Memory B cell (primary cell): ENCODE results near the gene COL23A1.

Source experiments
- ATAC-seq: fragments of 150-1000 bp; cut with Tn5 transposase; 2 replicates; pipeline ENCODE4 v1.10.0; 2021; ENCODE audit warnings: low read depth, mild to moderate bottlenecking, moderate library complexity
- DNase-seq, 2 donors: peaks; one replicate each; pipeline ENCODE4 v3.0.0; 2022; ENCODE audit warnings: low spot score in 2 of 2
- H3K27ac Mint-ChIP-seq: one replicate; pipeline ENCODE4 v1.8.0; 2022; ENCODE audit warnings: mild to moderate bottlenecking, moderate library complexity, mixed read lengths
- H3K27me3 Mint-ChIP-seq: one replicate; pipeline ENCODE4 v1.8.0; 2022; ENCODE audit warnings: mixed read lengths
- H3K36me3 Mint-ChIP-seq: one replicate; pipeline ENCODE4 v1.8.0; 2022; ENCODE audit warnings: mild to moderate bottlenecking, mixed read lengths
- H3K4me1 Mint-ChIP-seq: one replicate; pipeline ENCODE4 v1.8.0; 2022; ENCODE audit warnings: mixed read lengths
- H3K4me3 Mint-ChIP-seq: one replicate; pipeline ENCODE4 v1.8.0; 2022; ENCODE audit warnings: mild to moderate bottlenecking, moderate library complexity, mixed read lengths
- H3K9me3 Mint-ChIP-seq: one replicate; pipeline ENCODE4 v1.8.0; 2022; ENCODE audit warnings: mixed read lengths

Gene COL23A1

DNA sequence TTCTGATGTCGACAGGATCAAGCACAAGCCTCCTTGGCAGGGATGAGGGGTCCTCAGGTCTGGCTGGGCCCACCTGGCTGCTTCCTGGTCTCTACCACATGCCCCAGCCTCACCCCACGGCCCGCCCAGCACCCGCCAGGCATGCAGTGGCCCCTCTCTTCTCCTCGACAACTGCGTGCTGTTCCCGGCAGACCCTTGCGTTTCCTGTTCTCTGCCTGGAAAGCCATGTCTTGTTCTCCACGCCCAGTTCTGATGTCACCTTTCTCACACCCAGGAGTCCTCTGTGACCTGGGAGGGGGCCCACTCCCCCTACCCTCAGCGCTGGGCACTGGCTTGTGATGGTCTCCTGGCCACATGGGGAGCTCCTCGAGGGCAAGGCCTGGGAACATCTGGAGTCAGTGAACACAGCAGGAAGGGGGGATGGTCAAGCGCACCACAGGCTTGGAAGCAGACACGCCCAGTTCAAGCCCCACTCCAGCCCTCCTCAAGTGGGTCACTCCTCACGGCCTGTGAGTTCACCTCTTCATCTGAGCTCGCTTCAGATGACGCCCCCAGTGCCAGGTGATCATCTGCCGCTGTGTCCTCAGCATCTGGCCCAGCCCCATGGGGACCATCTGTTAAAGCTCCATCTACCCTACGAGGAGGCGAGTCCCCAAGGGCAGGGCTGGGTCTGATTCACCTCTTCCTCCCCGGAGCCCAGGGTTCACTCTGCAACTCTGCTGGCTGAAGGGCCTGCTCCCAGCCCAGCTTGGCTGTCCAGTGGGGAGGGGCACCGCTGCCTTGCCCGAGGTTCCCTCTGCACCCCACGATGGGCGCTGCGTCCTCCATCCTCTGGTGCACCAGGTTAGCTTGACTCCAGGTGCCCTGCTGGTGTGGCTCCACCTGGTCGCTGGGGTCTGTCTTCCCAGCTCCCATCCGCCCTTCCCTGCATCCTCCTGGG, 224.4 kb downstream of the COL23A1 start:
- Mint-ChIP-seq H3K27me3 (peaks cover 23% of the 10 kb centered on the region), H3K27ac (no peak overlapping the region), H3K9me3 (peaks cover 5% of the 10 kb centered on the region), H3K4me1 (no peaks in the 10 kb centered on the region), H3K36me3 (no peaks in the 10 kb centered on the region), H3K4me3 (no peak overlapping the region)
- ATAC-seq: no peak
- DNase-seq: no peak

DNA sequence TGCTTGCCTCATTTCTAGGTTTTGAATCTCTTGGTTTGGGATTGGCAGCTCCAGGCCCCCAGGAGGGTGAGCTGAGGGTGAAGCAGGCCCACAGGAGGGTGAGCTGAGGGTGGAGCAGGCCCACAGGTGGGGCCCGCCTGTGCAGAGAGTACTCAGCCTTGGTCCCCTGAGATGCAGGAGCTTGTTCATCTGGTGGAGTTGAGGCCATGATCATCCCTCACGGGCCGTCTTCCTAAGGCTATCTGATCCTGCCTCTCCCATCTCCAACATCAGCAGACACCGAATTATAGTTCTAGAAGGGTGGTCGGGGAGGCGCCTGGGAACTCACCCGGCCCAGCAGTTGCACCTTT, 225.9 kb downstream of the COL23A1 start:
- Mint-ChIP-seq H3K27me3 (peaks cover 21% of the 10 kb centered on the region), H3K27ac (no peak overlapping the region), H3K36me3 (no peaks in the 10 kb centered on the region), H3K4me3 (no peak overlapping the region), H3K9me3 (no peaks in the 10 kb centered on the region), H3K4me1 (no peaks in the 10 kb centered on the region)
- DNase-seq: no peak
- ATAC-seq: no peak

DNA sequence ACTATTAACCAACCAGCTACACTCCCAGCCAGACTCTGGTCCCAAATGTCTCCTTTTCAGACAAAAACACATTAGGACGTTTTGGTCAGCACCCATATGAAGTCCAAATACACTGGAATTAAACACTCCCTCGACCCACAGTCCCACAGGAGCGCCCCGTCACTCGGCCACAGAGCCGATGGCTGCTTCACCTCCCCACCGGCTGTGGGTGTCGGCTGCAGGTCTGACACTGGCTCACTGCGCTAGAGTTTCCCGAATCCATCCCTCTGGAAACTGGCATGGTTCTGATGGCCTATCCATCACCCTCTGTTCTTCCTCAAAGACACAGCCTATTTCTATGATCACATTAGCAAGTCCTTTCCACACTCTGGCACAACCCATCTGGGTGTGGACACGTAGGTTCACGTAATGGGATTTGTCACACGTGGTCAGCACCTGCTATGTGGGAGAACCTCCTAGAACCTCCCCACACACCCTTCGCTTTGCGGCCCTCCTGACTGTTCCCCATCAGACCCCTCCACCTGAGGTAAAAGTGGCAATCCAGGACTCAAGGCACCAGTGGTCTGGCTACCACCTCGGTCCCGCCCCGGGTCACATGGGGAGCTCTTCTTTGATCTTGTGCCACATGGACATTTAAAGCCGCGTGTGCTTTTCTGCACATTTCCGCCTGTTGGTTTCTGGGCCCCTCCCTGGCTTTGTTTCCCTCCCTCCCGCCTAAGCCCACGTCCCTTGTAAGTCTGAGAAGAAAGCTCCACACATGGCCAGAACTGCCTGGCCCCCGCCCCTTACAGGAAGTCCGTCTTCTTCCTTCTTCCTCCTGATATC, 226.5 kb downstream of the COL23A1 start:
- DNase-seq: no peak
- H3K9me3 Mint-ChIP-seq: no peaks in the 10 kb centered on the region
- H3K36me3 Mint-ChIP-seq: no peaks in the 10 kb centered on the region
- no peak for ATAC-seq
- H3K4me1 Mint-ChIP-seq: no peaks in the 10 kb centered on the region
- H3K27ac Mint-ChIP-seq: no peak overlapping the region
- no peak overlapping the region for H3K4me3 Mint-ChIP-seq
- peaks cover 21% of the 10 kb centered on the region for H3K27me3 Mint-ChIP-seq

DNA sequence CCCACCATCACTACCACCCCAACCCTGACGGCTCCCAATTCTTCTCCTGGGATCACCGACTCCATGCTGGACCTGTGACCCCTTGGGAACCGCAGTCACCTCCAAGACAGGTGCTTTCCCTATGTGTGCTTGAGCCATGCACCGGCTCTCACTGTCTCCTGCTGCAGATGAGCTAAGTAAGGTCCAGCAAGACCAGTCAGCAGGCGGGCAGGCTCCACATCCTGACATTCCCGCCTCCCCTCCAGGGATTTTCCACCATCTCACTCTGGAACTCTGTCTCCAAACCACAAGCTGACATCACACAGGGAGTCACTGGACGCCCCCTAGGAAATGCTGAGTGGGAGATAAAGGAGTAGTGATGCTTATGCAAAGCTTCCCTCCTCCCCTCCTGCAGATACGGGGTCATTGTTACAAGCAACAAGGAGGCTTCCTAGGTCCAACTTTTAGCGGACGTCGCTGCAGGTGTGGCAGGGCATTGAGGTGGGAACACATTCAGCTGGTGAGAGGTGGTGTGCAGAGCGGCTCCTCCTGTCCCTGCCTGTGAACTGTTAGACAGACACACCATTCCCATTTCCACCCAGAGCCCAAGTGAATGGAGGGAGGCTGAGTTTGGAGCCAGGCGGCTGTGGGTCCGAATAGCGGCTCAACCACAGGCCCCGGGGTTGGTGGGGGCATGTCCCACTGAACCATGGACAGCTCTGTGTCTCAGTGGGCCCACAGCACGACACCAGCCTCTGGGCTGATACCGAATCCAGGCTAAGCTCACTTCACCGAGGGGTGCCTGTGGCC, 228.3 kb downstream of the COL23A1 start:
- Mint-ChIP-seq H3K36me3 (no peaks in the 10 kb centered on the region), H3K9me3 (no peaks in the 10 kb centered on the region), H3K27ac (no peak overlapping the region), H3K4me3 (no peak overlapping the region), H3K4me1 (peaks cover 10% of the 10 kb centered on the region), H3K27me3 (peaks cover 18% of the 10 kb centered on the region)
- DNase-seq (no peak), ATAC-seq (no peak)

DNA sequence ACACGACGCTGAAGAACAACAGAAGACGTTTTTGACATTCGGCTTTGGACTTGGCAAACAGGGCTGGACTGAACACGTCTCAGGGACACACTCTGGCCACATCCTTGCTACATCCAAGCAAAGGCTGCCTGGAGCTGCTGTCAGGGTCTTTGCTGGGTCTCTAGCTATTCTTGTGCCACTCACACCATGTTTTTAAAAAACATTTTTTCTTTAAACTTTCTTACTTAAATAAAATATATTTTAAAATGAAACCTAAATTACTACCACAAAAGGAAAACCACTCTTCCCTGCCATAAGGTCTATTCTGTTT, 229.3 kb downstream of the COL23A1 start:
- H3K36me3 Mint-ChIP-seq: no peaks in the 10 kb centered on the region
- DNase-seq: no peak
- peaks cover 15% of the 10 kb centered on the region for H3K27me3 Mint-ChIP-seq
- no peak for ATAC-seq
- peaks cover 17% of the 10 kb centered on the region for H3K4me1 Mint-ChIP-seq
- no peak overlapping the region for H3K4me3 Mint-ChIP-seq
- no peaks in the 10 kb centered on the region for H3K9me3 Mint-ChIP-seq
- H3K27ac Mint-ChIP-seq: no peak overlapping the region

DNA sequence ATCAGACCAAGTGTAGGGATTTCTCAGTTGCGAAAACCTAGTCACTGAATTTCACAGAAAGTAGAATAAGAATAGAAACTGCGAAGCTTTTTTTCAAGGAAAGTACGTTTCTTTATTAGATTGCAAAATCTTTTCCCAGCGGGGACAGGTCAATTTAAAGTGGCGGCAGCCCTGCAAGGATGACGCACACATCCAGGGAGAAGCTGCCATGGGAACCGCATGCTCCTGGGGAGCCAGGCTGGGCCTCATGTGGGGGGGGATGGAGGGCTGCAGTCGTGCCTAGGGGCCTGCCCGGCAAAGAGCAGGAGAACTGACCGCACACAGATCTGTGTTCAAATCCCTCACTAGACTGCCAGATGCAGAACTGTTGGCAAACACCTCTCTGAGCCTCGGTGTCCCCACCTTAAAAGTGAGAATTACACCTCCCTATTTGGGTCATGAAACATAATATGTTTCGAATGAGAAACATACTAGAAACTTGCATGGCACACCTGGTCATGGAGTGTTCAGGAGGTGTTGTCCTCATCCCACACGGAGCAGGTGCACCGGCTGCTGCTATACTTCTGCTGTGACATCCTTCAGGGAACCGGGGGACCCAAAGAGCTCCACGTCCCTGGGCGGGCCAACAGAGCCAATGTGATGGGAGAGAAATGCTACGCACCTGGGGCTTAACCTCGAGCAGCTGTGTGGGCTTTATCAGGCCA, 229.8 kb downstream of the COL23A1 start:
- H3K4me3 Mint-ChIP-seq: no peak overlapping the region
- H3K27me3 Mint-ChIP-seq: peaks cover 13% of the 10 kb centered on the region
- no peaks in the 10 kb centered on the region for H3K9me3 Mint-ChIP-seq
- H3K27ac Mint-ChIP-seq: no peak overlapping the region
- DNase-seq (no peak), ATAC-seq (no peak)
- H3K4me1 Mint-ChIP-seq: peaks cover 17% of the 10 kb centered on the region
- H3K36me3 Mint-ChIP-seq: no peaks in the 10 kb centered on the region

DNA sequence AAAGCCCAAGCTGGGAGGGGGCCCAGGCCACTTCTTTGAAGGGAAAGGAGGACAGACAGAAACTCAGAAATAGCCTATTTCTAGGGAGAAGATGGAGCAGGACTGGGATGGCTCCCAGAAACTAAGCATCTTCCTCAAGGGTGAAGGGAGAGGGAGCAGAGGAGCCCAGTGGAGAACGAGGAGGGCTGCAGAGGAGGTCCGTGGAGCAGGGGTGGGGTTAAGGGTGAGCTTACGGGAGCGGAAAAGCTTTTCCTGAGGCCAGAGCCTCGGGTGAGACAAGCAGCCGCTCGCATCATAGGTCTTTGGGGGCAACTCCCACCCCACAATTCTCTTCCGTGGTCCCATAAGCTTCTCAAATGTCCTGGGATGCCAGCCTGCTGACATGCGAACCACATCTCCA, 230.5 kb downstream of the COL23A1 start:
- no peak for ATAC-seq
- H3K4me3 Mint-ChIP-seq: no peak overlapping the region
- H3K27me3 Mint-ChIP-seq: peaks cover 13% of the 10 kb centered on the region
- H3K27ac Mint-ChIP-seq: no peak overlapping the region
- H3K36me3 Mint-ChIP-seq: no peaks in the 10 kb centered on the region
- H3K9me3 Mint-ChIP-seq: no peaks in the 10 kb centered on the region
- DNase-seq: no peak
- peaks cover 17% of the 10 kb centered on the region for H3K4me1 Mint-ChIP-seq

DNA sequence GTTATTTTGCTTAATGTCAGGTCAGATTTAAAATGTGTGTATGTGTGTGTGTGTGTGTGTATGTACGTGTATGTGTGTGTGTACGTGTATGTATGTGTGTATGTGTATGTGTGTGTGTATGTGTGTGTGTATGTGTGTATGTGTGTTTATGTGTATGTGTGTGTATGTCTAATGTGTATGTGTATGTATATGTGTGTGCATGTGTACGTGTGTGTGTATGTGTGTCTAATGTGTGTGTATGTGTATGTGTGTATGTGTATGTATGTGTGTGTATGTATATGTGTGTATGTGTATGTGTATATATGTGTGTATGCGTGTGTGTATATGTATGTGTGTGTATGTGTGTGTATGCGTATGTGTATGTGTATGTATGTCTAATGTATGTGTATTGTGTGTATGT, 232.5 kb downstream of the COL23A1 start:
- H3K36me3 Mint-ChIP-seq: no peaks in the 10 kb centered on the region
- peaks cover 17% of the 10 kb centered on the region for H3K4me1 Mint-ChIP-seq
- peaks cover 14% of the 10 kb centered on the region for H3K27me3 Mint-ChIP-seq
- no peak overlapping the region for H3K27ac Mint-ChIP-seq
- DNase-seq (no peak), ATAC-seq (no peak)
- no peak overlapping the region for H3K4me3 Mint-ChIP-seq
- H3K9me3 Mint-ChIP-seq: no peaks in the 10 kb centered on the region

DNA sequence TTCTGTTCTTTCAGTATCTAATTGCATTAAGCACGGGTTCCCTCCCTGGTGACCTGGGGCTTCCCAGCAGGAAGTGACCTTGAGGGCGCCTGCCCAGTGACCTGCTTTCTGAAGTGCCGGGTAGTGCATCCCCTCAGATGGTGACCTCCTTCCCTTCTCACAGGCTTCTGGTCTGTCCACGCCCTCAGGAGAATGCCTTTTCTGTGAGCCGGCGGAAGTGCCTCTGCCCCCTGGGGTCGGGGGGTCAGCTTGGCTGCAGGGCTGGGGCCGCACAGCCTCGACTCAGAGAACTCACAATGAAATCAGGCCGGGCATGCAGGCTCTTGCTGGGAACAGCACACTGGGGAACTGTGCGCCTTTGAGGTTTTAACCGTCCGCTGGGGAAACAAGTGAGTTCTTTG, 233.1 kb downstream of the COL23A1 start:
- Mint-ChIP-seq H3K27me3 (peaks cover 14% of the 10 kb centered on the region), H3K9me3 (no peaks in the 10 kb centered on the region), H3K27ac (no peak overlapping the region), H3K4me3 (no peak overlapping the region), H3K4me1 (peaks cover 17% of the 10 kb centered on the region), H3K36me3 (no peaks in the 10 kb centered on the region)
- no peak for DNase-seq
- ATAC-seq: no peak

DNA sequence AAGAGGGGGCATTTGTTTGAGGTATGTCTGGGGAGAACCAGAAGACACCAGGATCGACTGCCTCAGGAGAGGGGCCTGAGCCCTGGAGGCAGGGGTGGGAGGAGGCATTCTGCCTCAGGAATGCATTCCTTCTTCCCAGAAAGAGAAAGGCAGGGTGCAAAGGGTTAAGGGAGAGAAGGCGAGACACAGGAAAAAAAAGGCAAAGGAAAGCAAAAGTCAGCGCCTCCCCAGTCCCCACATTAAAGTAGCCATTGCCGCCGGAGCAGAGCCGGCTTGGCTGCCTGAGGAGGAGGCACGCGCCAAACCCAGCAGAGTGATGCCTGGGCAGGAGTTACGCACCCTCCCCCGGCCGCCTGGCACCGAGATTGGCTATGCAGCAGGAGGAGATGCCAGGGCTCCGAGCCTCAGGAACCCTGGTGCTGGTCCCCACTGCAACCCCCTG, 233.7 kb downstream of the COL23A1 start:
- DNase-seq (no peak), ATAC-seq (no peak)
- H3K27ac Mint-ChIP-seq: no peak overlapping the region
- no peaks in the 10 kb centered on the region for H3K36me3 Mint-ChIP-seq
- peaks cover 14% of the 10 kb centered on the region for H3K27me3 Mint-ChIP-seq
- H3K9me3 Mint-ChIP-seq: no peaks in the 10 kb centered on the region
- H3K4me3 Mint-ChIP-seq: no peak overlapping the region
- peaks cover 17% of the 10 kb centered on the region for H3K4me1 Mint-ChIP-seq

DNA sequence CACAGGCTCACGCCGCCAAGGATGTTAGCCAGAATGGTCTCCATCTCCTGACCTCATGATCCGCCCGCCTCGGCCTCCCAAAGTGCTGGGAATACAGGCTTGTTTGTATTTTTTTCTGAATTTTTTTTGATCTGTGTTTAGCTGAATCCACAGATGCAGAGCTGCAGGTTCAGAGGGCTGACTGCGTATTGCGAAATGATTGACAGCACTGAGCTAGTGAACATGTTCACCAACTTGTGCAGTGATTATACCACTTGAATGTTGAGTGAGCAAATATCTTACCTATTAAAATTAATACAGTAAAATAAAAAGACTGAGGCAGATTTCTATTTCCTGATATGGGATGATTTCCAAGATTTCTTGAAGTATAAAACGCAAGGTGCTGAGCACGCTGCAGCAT, 234.5 kb downstream of the COL23A1 start:
- H3K27ac Mint-ChIP-seq: no peak overlapping the region
- peaks cover 15% of the 10 kb centered on the region for H3K27me3 Mint-ChIP-seq
- no peak for DNase-seq
- no peak overlapping the region for H3K4me3 Mint-ChIP-seq
- no peaks in the 10 kb centered on the region for H3K9me3 Mint-ChIP-seq
- H3K4me1 Mint-ChIP-seq: peaks cover 17% of the 10 kb centered on the region
- H3K36me3 Mint-ChIP-seq: no peaks in the 10 kb centered on the region
- ATAC-seq: no peak

DNA sequence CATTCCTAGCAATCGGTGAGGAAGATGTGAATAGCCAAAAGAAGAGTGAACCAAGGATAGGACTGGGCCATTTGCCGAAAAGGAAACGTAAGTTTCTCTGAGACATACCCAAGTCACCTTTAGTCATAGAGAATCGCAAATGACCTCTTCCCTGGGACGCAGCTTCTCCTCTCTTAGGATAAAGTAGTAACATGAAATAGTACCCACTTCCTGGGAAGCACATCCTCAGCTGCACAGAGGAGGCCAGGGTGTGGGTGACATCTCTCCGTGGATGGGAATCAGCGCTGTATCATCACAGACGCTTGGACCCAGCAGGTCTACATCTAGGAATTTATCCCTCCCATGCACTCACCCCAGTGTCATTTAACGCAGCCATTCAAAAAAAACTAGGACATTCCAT, 236.7 kb downstream of the COL23A1 start:
- Mint-ChIP-seq H3K36me3 (no peaks in the 10 kb centered on the region), H3K9me3 (no peaks in the 10 kb centered on the region), H3K4me3 (no peak overlapping the region), H3K27ac (no peak overlapping the region), H3K4me1 (peaks cover 17% of the 10 kb centered on the region), H3K27me3 (peaks cover 18% of the 10 kb centered on the region)
- DNase-seq (no peak), ATAC-seq (no peak)

DNA sequence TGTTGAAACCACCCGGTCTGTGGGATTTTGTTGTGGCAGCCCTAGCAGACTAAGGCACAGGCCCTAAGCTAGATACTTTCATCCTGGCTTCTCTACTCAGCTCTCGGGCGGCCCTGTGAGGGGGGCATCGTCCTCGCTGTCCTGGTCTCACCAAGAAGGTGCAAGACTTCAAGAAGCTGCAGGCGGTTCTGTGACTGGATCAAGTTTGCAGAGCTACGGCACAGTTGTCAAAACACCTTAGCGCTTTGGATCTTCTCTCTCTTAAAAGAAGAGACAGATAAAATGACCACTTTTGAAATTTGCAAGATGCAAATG, 238.2 kb downstream of the COL23A1 start:
- peaks cover 8% of the 10 kb centered on the region for H3K4me1 Mint-ChIP-seq
- H3K4me3 Mint-ChIP-seq: no peak overlapping the region
- H3K27me3 Mint-ChIP-seq: peaks cover 13% of the 10 kb centered on the region
- H3K36me3 Mint-ChIP-seq: no peaks in the 10 kb centered on the region
- no peak for DNase-seq
- no peak for ATAC-seq
- H3K9me3 Mint-ChIP-seq: no peaks in the 10 kb centered on the region
- no peak overlapping the region for H3K27ac Mint-ChIP-seq
